K562 (cell line): ENCODE measurements around the gene SLC16A4. TPM values are rescaled to one million over a fixed set of nuclear protein-coding genes. Genes with fewer than 3 reads are reported as not detected.

Experiments
- CHD1 ChIP-seq: fragments of 200-600 bp; sonication (generic); IDR thresholded peaks from one replicate; pipeline ENCODE4 v1.6.1; 2012; ENCODE audit warnings: mild to moderate bottlenecking, moderate library complexity, low read length, inconsistent platforms
- ELF2 ChIP-seq: fragments of 250-450 bp; sonication (Bioruptor Pico); IDR thresholded peaks from 2 replicates; pipeline ENCODE4 v1.5.0; 2021; ENCODE audit warnings: mild to moderate bottlenecking
- GABPB1 ChIP-seq: sonication (generic); formaldehyde crosslinking; IDR thresholded peaks from 2 replicates; pipeline ENCODE4 v1.8.0; 2022; ENCODE audit warnings: mild to moderate bottlenecking, missing genetic modification reagents
- HNRNPL ChIP-seq: fragments of 200-400 bp; formaldehyde crosslinking; IDR thresholded peaks from 2 replicates; pipeline ENCODE4 v1.6.1; 2017; ENCODE audit warnings: low read depth, mild to moderate bottlenecking, low read length
- MNT ChIP-seq, 2 experiments: fragments of 450-650 bp; conservative IDR thresholded peaks; 2 replicates each; pipeline ENCODE4 v1.6.1; 2017; ENCODE audit warnings: mild to moderate bottlenecking in 2 of 2, moderate library complexity in 2 of 2
- SIRT6 ChIP-seq: IDR thresholded peaks from one replicate; pipeline ENCODE4 v1.6.1; 2012; ENCODE audit warnings: low read depth, mild to moderate bottlenecking, control low read depth, inconsistent platforms, low read length, moderate library complexity
- SMAD2 ChIP-seq: fragments of 150-350 bp; IDR thresholded peaks from 2 replicates; pipeline ENCODE4 v1.6.1; 2014; ENCODE audit warnings: low read depth, mild to moderate bottlenecking, low read length
- TAF1 ChIP-seq: IDR thresholded peaks from 2 replicates; pipeline ENCODE4 v1.6.1; 2011; ENCODE audit warnings: mild to moderate bottlenecking, low read length, moderate library complexity; ENCODE audit not compliant: insufficient read depth, control insufficient read depth, severe bottlenecking; ENCODE audit errors: extremely low read depth
- ZNF140 ChIP-seq: fragments of 250-450 bp; sonication (Bioruptor Pico); IDR thresholded peaks from 2 replicates; pipeline ENCODE4 v1.8.0; 2021; ENCODE audit warnings: moderate library complexity, mild to moderate bottlenecking, inconsistent platforms
- ZNF655 ChIP-seq: fragments of 250-450 bp; sonication (Bioruptor Pico); IDR thresholded peaks from 2 replicates; pipeline ENCODE4 v1.5.0; 2021
- polyA plus RNA-seq, 8 experiments: library from polyadenylated mRNA; depleted of rRNA in 4 of 8; stranded (reverse) in 5 of 8; unstranded in 3 of 8; fragments of >200 nt; fragmentation: Nextera tagmentation in 2 of 8; fragmentation: Illumina TruSeq in 1 of 8; extraction: Ambion mirVana in 2 of 8; extraction: Trizol in 1 of 8; gene quantifications; 2 replicates each; pipeline versions ENCODE4 v1.2.1 to v1.2.3, GENCODE V29; 2011 to 2014; ENCODE audit warnings: inconsistent platforms in 1 of 8, missing spikeins in 1 of 8
- total RNA-seq, 7 experiments: library from RNA; depleted of rRNA in 6 of 7; stranded (reverse); fragments of >200 nt in 6 of 7; fragmentation: Illumina TruSeq in 2 of 7; extraction: Trizol in 2 of 7; gene quantifications; 2 replicates each; pipeline versions ENCODE4 v1.2.1 to v1.2.3, GENCODE V29; 2011 to 2021; ENCODE audit warnings: low replicate concordance in 1 of 7
- TF ChIP-seq, protein P1 (sequence below): fragments of 250-450 bp; sonication (Bioruptor Pico); IDR thresholded peaks from 2 replicates; pipeline ENCODE4 v1.4.0; 2020; ENCODE audit warnings: borderline replicate concordance
- TF ChIP-seq, protein P2 (sequence below): fragments of 250-450 bp; sonication (Bioruptor Pico); IDR thresholded peaks from 2 replicates; pipeline ENCODE4 v1.4.0; 2020

The SLC16A4 gene
- total and polyA plus RNA-seq, 9 of the 15 experiments (the other 6 are each of a cell fraction or from before 2014, with no cell fraction given): 0.04 to 0.31 (median 0.18) TPM; not detected in 1

DNA sequence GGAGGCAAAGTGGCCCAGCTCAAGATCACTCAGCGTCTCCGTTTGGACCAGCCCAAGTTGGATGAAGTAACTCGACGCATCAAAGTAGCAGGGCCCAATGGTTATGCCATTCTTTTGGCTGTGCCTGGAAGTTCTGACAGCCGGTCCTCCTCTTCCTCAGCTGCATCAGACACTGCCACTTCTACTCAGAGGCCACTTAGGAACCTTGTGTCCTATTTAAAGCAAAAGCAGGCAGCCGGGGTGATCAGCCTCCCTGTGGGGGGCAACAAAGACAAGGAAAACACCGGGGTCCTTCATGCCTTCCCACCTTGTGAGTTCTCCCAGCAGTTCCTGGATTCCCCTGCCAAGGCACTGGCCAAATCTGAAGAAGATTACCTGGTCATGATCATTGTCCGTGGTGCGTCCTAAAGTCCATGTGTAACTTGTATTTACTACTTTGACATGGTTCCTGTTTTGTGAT is 48.9 kb downstream of the SLC16A4 start (continued):
- TF ChIP-seq SMAD2 (no peak), ZNF140 (CRISPR knock-in tag) (no peak), CHD1 (peak; percentile 62), ZNF655 (CRISPR knock-in tag) (no peak), HNRNPL (no peak), TAF1 (no peak), MNT (conservative IDR thresholded peaks at IDR 0.05) (peak; percentile 19 to 57; a peak in 1 of 4 replicates), ELF2 (CRISPR knock-in tag) (no peak), GABPB1 (CRISPR knock-in tag) (0 out of 2 replicates have a peak, but pooled peaks have one; percentile 11), SIRT6 (no peak)
- TF ChIP-seq, protein P1, sequence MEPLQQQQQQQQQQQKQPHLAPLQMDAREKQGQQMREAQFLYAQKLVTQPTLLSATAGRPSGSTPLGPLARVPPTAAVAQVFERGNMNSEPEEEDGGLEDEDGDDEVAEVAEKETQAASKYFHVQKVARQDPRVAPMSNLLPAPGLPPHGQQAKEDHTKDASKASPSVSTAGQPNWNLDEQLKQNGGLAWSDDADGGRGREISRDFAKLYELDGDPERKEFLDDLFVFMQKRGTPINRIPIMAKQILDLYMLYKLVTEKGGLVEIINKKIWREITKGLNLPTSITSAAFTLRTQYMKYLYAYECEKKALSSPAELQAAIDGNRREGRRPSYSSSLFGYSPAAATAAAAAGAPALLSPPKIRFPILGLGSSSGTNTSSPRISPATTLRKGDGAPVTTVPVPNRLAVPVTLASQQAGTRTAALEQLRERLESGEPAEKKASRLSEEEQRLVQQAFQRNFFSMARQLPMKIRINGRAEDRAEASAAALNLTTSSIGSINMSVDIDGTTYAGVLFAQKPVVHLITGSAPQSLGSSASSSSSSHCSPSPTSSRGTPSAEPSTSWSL: no peak
- TF ChIP-seq, protein P2, sequence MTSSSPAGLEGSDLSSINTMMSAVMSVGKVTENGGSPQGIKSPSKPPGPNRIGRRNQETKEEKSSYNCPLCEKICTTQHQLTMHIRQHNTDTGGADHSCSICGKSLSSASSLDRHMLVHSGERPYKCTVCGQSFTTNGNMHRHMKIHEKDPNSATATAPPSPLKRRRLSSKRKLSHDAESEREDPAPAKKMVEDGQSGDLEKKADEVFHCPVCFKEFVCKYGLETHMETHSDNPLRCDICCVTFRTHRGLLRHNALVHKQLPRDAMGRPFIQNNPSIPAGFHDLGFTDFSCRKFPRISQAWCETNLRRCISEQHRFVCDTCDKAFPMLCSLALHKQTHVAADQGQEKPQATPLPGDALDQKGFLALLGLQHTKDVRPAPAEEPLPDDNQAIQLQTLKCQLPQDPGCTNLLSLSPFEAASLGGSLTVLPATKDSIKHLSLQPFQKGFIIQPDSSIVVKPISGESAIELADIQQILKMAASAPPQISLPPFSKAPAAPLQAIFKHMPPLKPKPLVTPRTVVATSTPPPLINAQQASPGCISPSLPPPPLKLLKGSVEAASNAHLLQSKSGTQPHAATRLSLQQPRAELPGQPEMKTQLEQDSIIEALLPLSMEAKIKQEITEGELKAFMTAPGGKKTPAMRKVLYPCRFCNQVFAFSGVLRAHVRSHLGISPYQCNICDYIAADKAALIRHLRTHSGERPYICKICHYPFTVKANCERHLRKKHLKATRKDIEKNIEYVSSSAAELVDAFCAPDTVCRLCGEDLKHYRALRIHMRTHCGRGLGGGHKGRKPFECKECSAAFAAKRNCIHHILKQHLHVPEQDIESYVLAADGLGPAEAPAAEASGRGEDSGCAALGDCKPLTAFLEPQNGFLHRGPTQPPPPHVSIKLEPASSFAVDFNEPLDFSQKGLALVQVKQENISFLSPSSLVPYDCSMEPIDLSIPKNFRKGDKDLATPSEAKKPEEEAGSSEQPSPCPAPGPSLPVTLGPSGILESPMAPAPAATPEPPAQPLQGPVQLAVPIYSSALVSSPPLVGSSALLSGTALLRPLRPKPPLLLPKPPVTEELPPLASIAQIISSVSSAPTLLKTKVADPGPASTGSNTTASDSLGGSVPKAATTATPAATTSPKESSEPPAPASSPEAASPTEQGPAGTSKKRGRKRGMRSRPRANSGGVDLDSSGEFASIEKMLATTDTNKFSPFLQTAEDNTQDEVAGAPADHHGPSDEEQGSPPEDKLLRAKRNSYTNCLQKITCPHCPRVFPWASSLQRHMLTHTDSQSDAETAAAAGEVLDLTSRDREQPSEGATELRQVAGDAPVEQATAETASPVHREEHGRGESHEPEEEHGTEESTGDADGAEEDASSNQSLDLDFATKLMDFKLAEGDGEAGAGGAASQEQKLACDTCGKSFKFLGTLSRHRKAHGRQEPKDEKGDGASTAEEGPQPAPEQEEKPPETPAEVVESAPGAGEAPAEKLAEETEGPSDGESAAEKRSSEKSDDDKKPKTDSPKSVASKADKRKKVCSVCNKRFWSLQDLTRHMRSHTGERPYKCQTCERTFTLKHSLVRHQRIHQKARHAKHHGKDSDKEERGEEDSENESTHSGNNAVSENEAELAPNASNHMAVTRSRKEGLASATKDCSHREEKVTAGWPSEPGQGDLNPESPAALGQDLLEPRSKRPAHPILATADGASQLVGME: no peak
